Lung (tissue), 12 donors: ENCODE measurements around the gene SCYGR5. TPM values are rescaled to one million over a fixed set of nuclear protein-coding genes. Genes with fewer than 3 reads are reported as not detected.

Experiments
- ATAC-seq: fragments of 200-7000 bp; cut with Tn5 transposase; one replicate; pipeline ENCODE4 v1.9.1; 2020; ENCODE audit warnings: moderate number of reproducible peaks; ENCODE audit not compliant: insufficient read depth, low FRiP score
- DNase-seq, 3 donors: peaks; one replicate each; pipeline ENCODE4 v3.0.0-alpha.2; 2013 to 2017
- H3K27ac ChIP-seq, 2 donors: one replicate each; pipeline ENCODE4 v1.5.1; 2013; ENCODE audit warnings: mild to moderate bottlenecking in 2 of 2, moderate library complexity in 2 of 2, control low read depth in 1 of 2, inconsistent platforms in 1 of 2, low read depth in 1 of 2, low read length in 1 of 2
- H3K27me3 ChIP-seq, 3 donors: one replicate each; pipeline ENCODE4 v1.5.1; 2013; ENCODE audit warnings: low read length in 2 of 3; ENCODE audit not compliant: control insufficient read depth in 3 of 3, insufficient read depth in 3 of 3
- H3K36me3 ChIP-seq, 4 donors: one replicate each; pipeline ENCODE4 v1.5.1; 2013; ENCODE audit warnings: low read length in 4 of 4, mild to moderate bottlenecking in 1 of 4, moderate library complexity in 1 of 4; ENCODE audit not compliant: control insufficient read depth in 4 of 4, insufficient read depth in 4 of 4
- H3K4me1 ChIP-seq, 5 donors: one replicate each; pipeline ENCODE4 v1.5.1; 2013; ENCODE audit warnings: low read length in 5 of 5, mild to moderate bottlenecking in 2 of 5, moderate library complexity in 1 of 5; ENCODE audit not compliant: control insufficient read depth in 5 of 5, insufficient read depth in 5 of 5
- H3K4me3 ChIP-seq: one replicate; pipeline ENCODE4 v1.5.1; 2013; ENCODE audit warnings: mild to moderate bottlenecking, control low read depth, moderate library complexity
- H3K9ac ChIP-seq, 2 donors: one replicate each; pipeline ENCODE4 v1.5.1; 2013; ENCODE audit warnings: low read length in 2 of 2, control low read depth in 1 of 2; ENCODE audit not compliant: insufficient read depth in 1 of 2
- H3K9me3 ChIP-seq, 4 donors: one replicate each; pipeline ENCODE4 v1.5.1; 2013; ENCODE audit warnings: low read length in 3 of 4, mild to moderate bottlenecking in 1 of 4, moderate library complexity in 1 of 4; ENCODE audit not compliant: control insufficient read depth in 4 of 4, insufficient read depth in 3 of 4
- CTCF ChIP-seq: IDR thresholded peaks from 2 replicates; pipeline ENCODE4 v1.5.1; 2012; ENCODE audit warnings: mild to moderate bottlenecking; ENCODE audit errors: control extremely low read depth, extremely low read depth
- WGBS, 2 donors: extraction: QIAGEN DNeasy Blood & Tissue Kit; methylation state at CpG; one replicate each; pipeline ENCODE4 v1.1.7; 2013; 5-methylcytosine and 5-hydroxymethylcytosine counted together
- polyA plus RNA-seq, 2 donors: library from polyadenylated mRNA; stranded (reverse); fragments of 200-250 nt; gene quantifications; one replicate each; pipeline ENCODE4 v1.2.1, GENCODE V29; 2013
- total RNA-seq, 2 donors: library from RNA; depleted of rRNA in 1 of 2; stranded (reverse); fragments of >200 nt in 1 of 2; gene quantifications; one replicate each; pipeline ENCODE4 v1.2.1, GENCODE V29; 2014 to 2021
- donor health status: control.
- donor health status: control.
- donor health status: Bipolar disorder and iron deficiency.
- donor health status: healthy.
- donor health status: DM: yes; HTN: yes; CAD: no.

SCYGR5 gene
- total and polyA plus RNA-seq, 4 donors = not detected

- DNase-seq (no peak), ATAC-seq (no peak)
- 88 to 89% methylated on average over 10 of the region's 10 CpGs for WGBS, 2 donors
- no peaks in the 10 kb centered on the region for H3K27me3 ChIP-seq
- peaks cover 0 to 4% (median 2%) of the 10 kb centered on the region in 4 donors for H3K9me3 ChIP-seq
- H3K9ac ChIP-seq = no peak overlapping the region
- H3K4me3 ChIP-seq = no peak overlapping the region
- no peaks in the 10 kb centered on the region for H3K4me1 ChIP-seq
- H3K36me3 ChIP-seq = no peaks in the 10 kb centered on the region
- TF ChIP-seq CTCF = no peak
- no peak overlapping the region for H3K27ac ChIP-seq
These were observed 39.9 kb upstream of the SCYGR5 start for GRCh38 chr2:227626580-227627151.

- TF ChIP-seq CTCF = no peak
- DNase-seq (no peak), ATAC-seq (no peak)
- no peaks in the 10 kb centered on the region for H3K4me1 ChIP-seq
- no peaks in the 10 kb centered on the region for H3K27me3 ChIP-seq
- no peak overlapping the region for H3K27ac ChIP-seq
- H3K4me3 ChIP-seq = no peak overlapping the region
- H3K36me3 ChIP-seq = no peaks in the 10 kb centered on the region
- 69 to 77% methylated on average over 3 of the region's 3 CpGs for WGBS, 2 donors
- no peak overlapping the region for H3K9ac ChIP-seq
- peaks cover 0 to 1% (median 0%) of the 10 kb centered on the region in 4 donors for H3K9me3 ChIP-seq
These were observed 38.8 kb upstream of the SCYGR5 start for GRCh38 chr2:227627769-227628168.

- WGBS, 2 donors = 65 to 77% methylated on average over 7 of the region's 7 CpGs
- Histone ChIP-seq H3K9ac (no peak overlapping the region), H3K4me3 (no peak overlapping the region), H3K4me1 (no peaks in the 10 kb centered on the region), H3K36me3 (no peaks in the 10 kb centered on the region), H3K9me3 (no peaks in the 10 kb centered on the region), H3K27me3 (no peaks in the 10 kb centered on the region), H3K27ac (no peak overlapping the region)
- no peak for ATAC-seq
- no peak for TF ChIP-seq CTCF
- no peak for DNase-seq
These were observed 37.2 kb upstream of the SCYGR5 start for GRCh38 chr2:227629435-227629834.

- Histone ChIP-seq H3K9ac (no peak overlapping the region), H3K4me3 (no peak overlapping the region), H3K36me3 (no peaks in the 10 kb centered on the region), H3K27me3 (no peaks in the 10 kb centered on the region), H3K4me1 (no peaks in the 10 kb centered on the region), H3K9me3 (no peaks in the 10 kb centered on the region), H3K27ac (no peak overlapping the region)
- no peak for ATAC-seq
- TF ChIP-seq CTCF = no peak
- no peak for DNase-seq
- WGBS, 2 donors = 83 to 89% methylated on average over 3 of the region's 3 CpGs
These were observed 36.3 kb upstream of the SCYGR5 start for GRCh38 chr2:227630322-227630721.
